Osteoblast (primary cell): Measurements from ENCODE around the gene TMEM97. TPM values are rescaled to one million over a fixed set of nuclear protein-coding genes. Genes with fewer than 3 reads are reported as not detected.

Source experiments
- DNase-seq: peaks from one replicate; pipeline ENCODE4 v3.0.0; 2011; ENCODE audit warnings: low spot score, mixed read lengths; ENCODE audit not compliant: insufficient read length; ENCODE audit errors: missing footprints
- H2AFZ ChIP-seq: 2 replicates; pipeline ENCODE4 v1.6.0; 2011; ENCODE audit warnings: mild to moderate bottlenecking, low read length
- H3K27ac ChIP-seq: 2 replicates; pipeline ENCODE4 v1.5.1; 2011; ENCODE audit warnings: mild to moderate bottlenecking, low read depth, low read length, moderate library complexity
- H3K27me3 ChIP-seq: 2 replicates; pipeline ENCODE4 v1.6.0; 2012; ENCODE audit warnings: mild to moderate bottlenecking, control low read depth, inconsistent platforms, low read length, moderate library complexity; ENCODE audit not compliant: insufficient read depth
- H3K36me3 ChIP-seq: 2 replicates; pipeline ENCODE4 v1.5.1; 2011; ENCODE audit warnings: mild to moderate bottlenecking, low read length, control low read depth, moderate library complexity; ENCODE audit not compliant: insufficient read depth
- H3K4me1 ChIP-seq: 2 replicates; pipeline ENCODE4 v1.5.1; 2011; ENCODE audit warnings: mild to moderate bottlenecking, low read length, control low read depth, moderate library complexity; ENCODE audit not compliant: insufficient read depth
- H3K4me2 ChIP-seq: 2 replicates; pipeline ENCODE4 v1.6.0; 2011; ENCODE audit warnings: mild to moderate bottlenecking, low read length; ENCODE audit not compliant: insufficient read depth
- H3K4me3 ChIP-seq: fragments of 200-600 bp; sonication (generic); 3 replicates; pipeline ENCODE4 v1.5.1; 2012; ENCODE audit warnings: mild to moderate bottlenecking, low read length, inconsistent platforms; ENCODE audit not compliant: insufficient read depth
- H3K79me2 ChIP-seq: 2 replicates; pipeline ENCODE4 v1.6.0; 2012; ENCODE audit warnings: mild to moderate bottlenecking, low read length, control low read depth, inconsistent platforms; ENCODE audit not compliant: insufficient read depth
- H3K9me3 ChIP-seq: 2 replicates; pipeline ENCODE4 v1.5.1; 2011; ENCODE audit warnings: low read depth, low read length, control low read depth
- H4K20me1 ChIP-seq: 2 replicates; pipeline ENCODE4 v1.6.0; 2012; ENCODE audit warnings: mild to moderate bottlenecking, low read length, control low read depth; ENCODE audit not compliant: insufficient read depth
- total RNA-seq: library from RNA; depleted of rRNA; stranded (reverse); fragments of >200 nt; gene quantifications from 2 replicates; pipeline ENCODE4 v1.2.3, GENCODE V29; 2012
- TF ChIP-seq, protein P1 (sequence below): IDR thresholded peaks from 2 replicates; pipeline ENCODE4 v1.5.1; 2011; ENCODE audit warnings: mild to moderate bottlenecking, low read depth, low read length, moderate library complexity; ENCODE audit errors: extremely low read depth

The TMEM97 gene
- total RNA-seq, 1 donor: 20.6 TPM

DNA sequence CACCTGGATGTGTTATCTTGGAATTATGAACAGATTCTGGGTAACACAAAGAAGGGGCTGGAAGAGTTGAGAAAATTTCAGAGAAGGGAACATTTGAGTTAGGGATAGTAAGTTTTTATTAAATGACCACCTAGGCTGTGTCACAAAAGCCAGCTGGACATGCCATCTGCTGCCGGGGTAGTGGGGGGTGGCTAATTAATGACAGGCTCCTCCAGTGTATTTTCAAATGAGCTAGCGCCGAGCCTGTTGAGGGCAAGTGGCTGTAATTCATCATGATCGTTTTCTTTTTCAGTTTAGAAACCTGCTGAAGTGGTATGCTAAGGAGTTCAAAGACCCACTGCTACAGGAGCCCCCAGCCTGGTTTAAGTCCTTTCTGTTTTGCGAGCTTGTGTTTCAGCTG is 6.2 kb downstream of the TMEM97 start:
- Histone ChIP-seq H3K4me2 (no peak overlapping the region), H3K79me2 (peaks cover 13% of the 10 kb centered on the region), H3K27me3 (no peaks in the 10 kb centered on the region), H3K4me1 (peaks cover 2% of the 10 kb centered on the region), H3K9me3 (no peaks in the 10 kb centered on the region), H4K20me1 (peaks cover 5% of the 10 kb centered on the region), H3K36me3 (peaks cover 25% of the 10 kb centered on the region), H3K4me3 (no peak overlapping the region), H2AFZ (peak overlapping the region; percentile 10), H3K27ac (no peak overlapping the region)
- DNase-seq: no peak
- TF ChIP-seq, protein P1, sequence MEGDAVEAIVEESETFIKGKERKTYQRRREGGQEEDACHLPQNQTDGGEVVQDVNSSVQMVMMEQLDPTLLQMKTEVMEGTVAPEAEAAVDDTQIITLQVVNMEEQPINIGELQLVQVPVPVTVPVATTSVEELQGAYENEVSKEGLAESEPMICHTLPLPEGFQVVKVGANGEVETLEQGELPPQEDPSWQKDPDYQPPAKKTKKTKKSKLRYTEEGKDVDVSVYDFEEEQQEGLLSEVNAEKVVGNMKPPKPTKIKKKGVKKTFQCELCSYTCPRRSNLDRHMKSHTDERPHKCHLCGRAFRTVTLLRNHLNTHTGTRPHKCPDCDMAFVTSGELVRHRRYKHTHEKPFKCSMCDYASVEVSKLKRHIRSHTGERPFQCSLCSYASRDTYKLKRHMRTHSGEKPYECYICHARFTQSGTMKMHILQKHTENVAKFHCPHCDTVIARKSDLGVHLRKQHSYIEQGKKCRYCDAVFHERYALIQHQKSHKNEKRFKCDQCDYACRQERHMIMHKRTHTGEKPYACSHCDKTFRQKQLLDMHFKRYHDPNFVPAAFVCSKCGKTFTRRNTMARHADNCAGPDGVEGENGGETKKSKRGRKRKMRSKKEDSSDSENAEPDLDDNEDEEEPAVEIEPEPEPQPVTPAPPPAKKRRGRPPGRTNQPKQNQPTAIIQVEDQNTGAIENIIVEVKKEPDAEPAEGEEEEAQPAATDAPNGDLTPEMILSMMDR: no peak

DNA sequence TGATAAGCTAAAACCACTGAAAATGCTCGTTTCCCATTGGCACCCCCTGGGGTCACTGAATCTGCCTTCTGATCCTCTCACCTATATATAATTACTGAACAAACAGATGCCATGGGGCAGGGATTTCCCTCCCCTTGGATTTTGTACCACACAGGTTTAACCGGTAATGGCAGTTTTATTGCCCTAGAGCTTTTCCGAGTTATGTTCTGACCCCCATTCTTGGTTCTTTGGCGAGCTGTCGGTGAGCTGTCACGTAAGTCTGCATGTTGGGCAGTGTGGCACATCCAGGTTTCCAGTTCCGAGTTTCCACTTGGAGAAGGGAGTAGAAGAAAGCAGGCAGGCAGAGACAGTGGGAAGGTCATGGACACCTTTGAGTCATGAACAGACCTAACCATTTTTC is 7.1 kb downstream of the TMEM97 start:
- no peak for DNase-seq
- Histone ChIP-seq H3K27ac (no peak overlapping the region), H3K4me2 (no peak overlapping the region), H3K27me3 (no peaks in the 10 kb centered on the region), H3K4me3 (no peak overlapping the region), H3K79me2 (peaks cover 14% of the 10 kb centered on the region), H3K36me3 (peaks cover 34% of the 10 kb centered on the region), H4K20me1 (peaks cover 5% of the 10 kb centered on the region), H3K4me1 (no peaks in the 10 kb centered on the region), H3K9me3 (no peaks in the 10 kb centered on the region), H2AFZ (no peak overlapping the region)
- TF ChIP-seq, protein P1: no peak

DNA sequence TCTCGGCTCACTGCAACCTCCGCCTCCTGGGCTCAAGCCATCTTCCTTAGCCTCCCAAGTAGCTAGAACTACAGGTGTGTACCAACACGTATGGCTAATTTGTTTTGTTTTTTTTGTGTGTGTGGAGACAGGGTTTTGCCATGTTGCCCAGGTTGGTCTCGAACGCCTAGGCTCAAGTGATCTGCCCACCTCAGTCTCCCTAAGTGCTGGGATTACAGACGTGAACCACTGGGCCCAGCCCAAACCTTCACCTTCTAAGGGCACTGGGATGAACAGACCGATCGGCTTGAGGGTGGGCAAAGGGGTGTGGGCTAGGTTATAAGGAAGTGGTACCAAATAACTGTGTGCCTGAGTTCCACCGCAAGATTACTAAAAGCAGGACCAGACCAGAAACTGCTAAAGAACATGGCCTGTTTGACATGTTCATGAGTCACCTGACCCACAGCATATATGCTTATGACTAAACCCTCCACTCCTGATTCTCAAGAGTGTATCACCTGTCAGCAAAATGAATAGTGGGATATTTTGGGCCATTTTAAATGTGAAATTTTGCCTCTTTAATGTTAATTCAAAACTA is 8.1 kb downstream of the TMEM97 start:
- peaks cover 44% of the 10 kb centered on the region for H3K36me3 ChIP-seq
- peaks cover 10% of the 10 kb centered on the region for H4K20me1 ChIP-seq
- H3K4me2 ChIP-seq: no peak overlapping the region
- DNase-seq: no peak
- H2AFZ ChIP-seq: no peak overlapping the region
- H3K27me3 ChIP-seq: no peaks in the 10 kb centered on the region
- peak overlapping the region; percentile 34 for H3K27ac ChIP-seq
- TF ChIP-seq, protein P1: no peak
- peaks cover 21% of the 10 kb centered on the region for H3K79me2 ChIP-seq
- no peaks in the 10 kb centered on the region for H3K9me3 ChIP-seq
- H3K4me3 ChIP-seq: no peak overlapping the region
- H3K4me1 ChIP-seq: no peaks in the 10 kb centered on the region

DNA sequence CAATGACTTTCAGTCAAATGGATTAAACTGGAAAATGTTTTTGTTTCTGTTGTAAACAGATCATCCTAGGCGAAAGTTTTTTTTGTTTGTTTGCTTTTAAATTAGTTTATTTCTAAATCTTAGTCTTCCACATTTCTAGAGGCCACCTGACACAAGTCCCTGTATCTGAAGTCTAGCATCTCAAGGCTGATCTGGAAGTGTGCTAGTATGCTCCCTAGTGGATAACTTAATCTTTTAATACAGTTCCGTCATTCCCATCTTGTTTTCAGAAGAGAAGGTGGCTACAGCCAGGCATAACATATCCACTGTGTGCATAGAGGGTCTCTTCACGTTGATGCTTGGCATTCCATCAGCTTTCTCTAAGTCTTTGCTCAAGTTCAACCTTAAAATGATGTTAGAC is 8.7 kb downstream of the TMEM97 start:
- peaks cover 46% of the 10 kb centered on the region for H3K36me3 ChIP-seq
- H3K27me3 ChIP-seq: no peaks in the 10 kb centered on the region
- H3K4me2 ChIP-seq: no peak overlapping the region
- no peak overlapping the region for H3K4me3 ChIP-seq
- no peak for DNase-seq
- H3K4me1 ChIP-seq: no peaks in the 10 kb centered on the region
- peaks cover 27% of the 10 kb centered on the region for H3K79me2 ChIP-seq
- H3K9me3 ChIP-seq: no peaks in the 10 kb centered on the region
- H3K27ac ChIP-seq: no peak overlapping the region
- TF ChIP-seq, protein P1: peak; percentile 26
- H2AFZ ChIP-seq: no peak overlapping the region
- H4K20me1 ChIP-seq: peaks cover 10% of the 10 kb centered on the region
